Activated CD8-positive, alpha-beta memory T cell treated with anti-CD3 and anti-CD28 coated beads for 48 hours (primary cell): ENCODE data around the gene NMT1.

Source experiments
- DNase-seq, 3 experiments: peaks; one replicate each; pipeline ENCODE4 v3.0.0-alpha.2; 2020; ENCODE audit warnings: low read depth in 2 of 3, low spot score in 2 of 3

NMT1 gene

GRCh38 chr17:45135192-45135977 is 74.3 kb downstream of the NMT1 start, which contains the start of gene ACBD4:
TSS of gene ACBD4 (plus strand) at chr17:45135687. CDS start at chr17:45136145, 458 bp downstream.
- peak; percentile 95 to 99 (median 99) for DNase-seq

- no peak for DNase-seq
These were observed 75.1 kb downstream of the NMT1 start for GRCh38 chr17:45135978-45136791.

GRCh38 chr17:45136846-45137560 is 75.9 kb downstream of the NMT1 start:
- no peak for DNase-seq

GRCh38 chr17:45137561-45138305 is 76.6 kb downstream of the NMT1 start:
- no peak for DNase-seq

GRCh38 chr17:45138911-45139532 is 77.9 kb downstream of the NMT1 start:
- DNase-seq = no peak

- DNase-seq = no peak
These were observed 78.4 kb downstream of the NMT1 start for GRCh38 chr17:45139533-45139920.

GRCh38 chr17:45143094-45143670 is 82.1 kb downstream of the NMT1 start:
- no peak for DNase-seq

GRCh38 chr17:45143767-45144198 is 82.7 kb downstream of the NMT1 start:
- DNase-seq = no peak

- no peak for DNase-seq
These were observed 83.3 kb downstream of the NMT1 start for GRCh38 chr17:45144199-45145034.

GRCh38 chr17:45145035-45145389 is 83.9 kb downstream of the NMT1 start:
- no peak for DNase-seq

- no peak for DNase-seq
These were observed 85.0 kb downstream of the NMT1 start for GRCh38 chr17:45146166-45146565.

- DNase-seq = no peak
These were observed 85.4 kb downstream of the NMT1 start for GRCh38 chr17:45146592-45146889.

GRCh38 chr17:45146890-45147580 is 85.9 kb downstream of the NMT1 start:
- peak in 1 of 3 experiments; percentile 37 for DNase-seq

GRCh38 chr17:45147581-45148182 is 86.6 kb downstream of the NMT1 start:
- peak; percentile 61 to 69 (median 68) for DNase-seq

- DNase-seq = peak; percentile 97 to 98 (median 98)
These were observed 87.3 kb downstream of the NMT1 start, which contains the start of gene HEXIM1 for GRCh38 chr17:45148183-45149036. TSS of gene HEXIM1 (plus strand) at chr17:45148475. CDS start at chr17:45149191, 716 bp downstream.

- peak; percentile 54 to 57 (median 54) for DNase-seq
These were observed 88.0 kb downstream of the NMT1 start for GRCh38 chr17:45149037-45149668.
